ENCODE data around the gene SLC45A3.

The SLC45A3 gene

GRCh38 chr1:205689479-205689878 is 9.2 kb upstream of the SLC45A3 start:
- no peak overlapping the region for H3K4me3 ChIP-seq (replicated peaks in 1 of 2; ENCODE audit: low read depth in 2 of 2, low read length in 2 of 2)
- DNase-seq (ENCODE audit: low read depth in 2 of 2) = no peak
- no peak for TF ChIP-seq CTCF (IDR thresholded peaks at IDR 0.05; ENCODE audit: low read depth, low read length)

- no peak for DNase-seq (ENCODE audit: low read depth in 2 of 2)
- TF ChIP-seq CTCF (IDR thresholded peaks at IDR 0.05; ENCODE audit: low read depth, low read length) = no peak
- H3K4me3 ChIP-seq (replicated peaks in 1 of 2; ENCODE audit: low read depth in 2 of 2, low read length in 2 of 2) = no peak overlapping the region
These were observed 8.1 kb upstream of the SLC45A3 start for GRCh38 chr1:205688171-205689080.

- H3K4me3 ChIP-seq (replicated peaks in 1 of 2; ENCODE audit: low read depth in 2 of 2, low read length in 2 of 2) = no peak overlapping the region
- TF ChIP-seq CTCF (IDR thresholded peaks at IDR 0.05; ENCODE audit: low read depth, low read length) = no peak
- no peak for DNase-seq (ENCODE audit: low read depth in 2 of 2)
These were observed 6.9 kb upstream of the SLC45A3 start for GRCh38 chr1:205687242-205687641.

- no peak overlapping the region for H3K4me3 ChIP-seq (replicated peaks in 1 of 2; ENCODE audit: low read depth in 2 of 2, low read length in 2 of 2)
- TF ChIP-seq CTCF (IDR thresholded peaks at IDR 0.05; ENCODE audit: low read depth, low read length) = no peak
- no peak for DNase-seq (ENCODE audit: low read depth in 2 of 2)
These were observed 1.1 kb upstream of the SLC45A3 start for GRCh38 chr1:205681364-205681763.

- DNase-seq (ENCODE audit: low read depth in 2 of 2) = peak; percentile 45 to 91
- no peak for TF ChIP-seq CTCF (IDR thresholded peaks at IDR 0.05; ENCODE audit: low read depth, low read length)
- peak overlapping the region; percentile 44 to 68 for H3K4me3 ChIP-seq (replicated peaks in 1 of 2; ENCODE audit: low read depth in 2 of 2, low read length in 2 of 2)
These were observed 1.8 kb downstream of the SLC45A3 start for GRCh38 chr1:205678286-205679111.

GRCh38 chr1:205677167-205677566 is 3.1 kb downstream of the SLC45A3 start:
- H3K4me3 ChIP-seq (replicated peaks in 1 of 2; ENCODE audit: low read depth in 2 of 2, low read length in 2 of 2) = no peak overlapping the region
- DNase-seq (ENCODE audit: low read depth in 2 of 2) = no peak
- TF ChIP-seq CTCF (IDR thresholded peaks at IDR 0.05; ENCODE audit: low read depth, low read length) = no peak

All from cardiac fibroblast (primary cell).